Stimulated activated CD4-positive, alpha-beta T cell treated with anti-CD3 and anti-CD28 coated beads, Interleukin-1b, Interleukin-23, amount 100 ng/mL, for 24 hours (primary cell): Measurements from ENCODE around the gene VPS11.

ENCODE experiments used
- DNase-seq, 4 experiments: peaks; one replicate each; pipeline ENCODE4 v3.0.0-alpha.2; 2020; ENCODE audit warnings: low read depth in 4 of 4, low spot score in 1 of 4

Gene VPS11

DNA sequence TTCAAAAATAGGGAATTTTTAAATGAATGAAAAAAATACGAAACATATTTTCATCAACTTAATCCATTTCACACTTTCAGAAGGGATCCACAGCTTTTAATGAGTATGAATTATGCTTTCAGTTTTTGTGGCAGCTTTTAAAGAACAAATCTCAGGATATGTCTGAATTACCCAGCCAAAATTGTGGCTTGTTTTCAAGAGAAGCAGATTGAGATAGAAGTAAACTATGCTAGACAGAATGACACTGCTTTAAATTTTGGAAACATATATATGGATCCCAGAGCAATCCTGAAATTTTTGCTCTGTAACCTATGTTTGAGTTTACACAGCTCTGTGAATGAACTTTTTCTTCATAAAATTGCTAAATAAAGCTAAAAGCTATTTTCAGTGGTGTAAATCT, 51.3 kb downstream of the VPS11 start:
- DNase-seq = no peak

DNA sequence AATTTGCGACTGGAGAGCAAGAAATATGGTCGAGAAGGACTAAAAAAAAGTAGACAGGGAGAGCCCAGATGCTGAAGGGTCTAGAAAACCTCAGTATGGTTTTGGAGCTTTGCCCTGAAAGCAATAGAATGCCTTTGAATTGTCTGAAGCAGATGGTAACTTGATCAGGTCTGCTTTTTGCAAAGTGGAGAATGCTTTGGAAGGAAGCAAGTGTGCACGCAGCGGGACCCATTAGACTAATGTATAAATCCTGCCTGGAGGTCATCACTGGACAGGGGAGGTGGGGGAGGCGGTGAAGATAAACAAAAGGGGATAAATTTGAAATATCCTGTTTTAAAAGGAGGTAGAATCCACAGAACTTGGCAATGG, 53.0 kb downstream of the VPS11 start:
- no peak for DNase-seq

DNA sequence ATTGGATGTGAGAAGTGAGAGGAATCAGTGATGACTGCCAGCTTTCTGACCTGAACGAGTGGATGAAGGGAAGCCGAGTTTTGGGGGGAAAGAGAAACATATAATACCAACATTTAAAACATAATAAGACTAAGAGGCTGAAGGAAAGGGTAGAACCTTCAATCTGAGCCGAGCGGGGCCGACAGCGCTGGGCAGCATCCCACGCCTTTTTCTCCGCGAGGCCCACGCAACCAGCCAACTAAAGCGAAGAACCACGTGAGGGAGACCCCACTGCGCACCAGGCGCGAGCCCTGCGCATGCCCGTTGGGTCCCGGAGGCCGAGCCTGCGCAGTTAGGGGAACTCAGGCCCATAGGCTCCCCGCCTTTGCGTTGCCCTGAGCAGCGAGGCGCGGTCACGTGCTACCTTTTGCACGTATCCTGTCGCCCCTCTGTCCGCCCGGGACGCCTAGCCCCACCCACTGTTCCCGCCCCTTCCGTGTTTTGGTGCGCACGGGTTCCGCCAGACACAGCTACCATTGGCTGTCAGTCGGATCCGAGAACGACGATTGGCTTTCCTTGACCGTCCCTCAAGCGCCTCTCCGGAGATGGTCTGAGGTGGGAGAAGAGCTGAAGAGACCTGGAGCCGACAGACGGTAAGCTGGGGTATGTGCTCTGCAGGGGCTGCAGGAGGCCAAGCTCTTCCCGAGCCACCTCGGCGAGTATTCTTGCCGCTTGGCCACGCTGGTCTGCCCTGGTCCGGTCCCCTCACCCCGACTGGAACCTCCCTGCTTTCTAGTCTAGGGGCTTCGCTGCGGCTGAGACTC, 53.6 kb downstream of the VPS11 start, which contains the start of gene HINFP:
HINFP (plus strand) TSS at position 573 of the 803 bp plus-strand sequence. CDS start 5,365 bp downstream, outside the sequence.
- DNase-seq = peak; percentile 98 to 100 (median 100)

DNA sequence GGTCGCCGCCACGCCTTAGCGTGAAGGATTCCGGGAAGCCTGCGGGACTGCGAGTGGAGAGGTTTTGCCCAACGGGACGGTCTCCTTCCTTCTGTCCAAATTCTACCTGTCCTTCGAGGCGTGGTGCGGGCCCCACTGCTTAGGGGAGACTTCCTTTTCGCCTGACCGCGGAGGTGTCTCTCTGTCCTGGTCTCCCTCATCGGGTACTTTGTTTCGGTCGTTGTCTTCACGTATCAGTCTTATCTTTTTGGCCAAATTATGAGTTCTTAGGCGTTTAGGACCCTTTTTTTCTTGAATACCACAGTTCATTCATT, 54.1 kb downstream of the VPS11 start:
- peak in 2 of 4 experiments; percentile 33 to 37 for DNase-seq

DNA sequence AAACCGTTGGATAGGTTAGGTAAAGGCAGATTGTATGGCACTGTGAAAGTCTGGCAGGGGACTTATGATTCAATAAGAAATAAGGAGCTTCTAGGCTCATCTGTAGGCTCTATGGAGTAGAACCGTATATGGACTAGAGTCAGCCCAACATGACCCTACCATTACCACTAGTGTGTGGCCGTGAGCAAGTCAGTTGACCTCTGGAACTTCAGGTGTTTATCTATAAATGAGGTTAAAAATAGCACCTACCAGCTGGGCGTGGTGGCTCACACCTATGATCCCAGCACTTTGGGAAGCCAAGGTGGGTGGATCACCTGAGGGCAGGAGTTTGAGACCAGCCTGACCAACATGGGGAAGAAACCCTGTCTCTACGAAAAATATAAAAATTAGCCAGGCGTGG, 58.2 kb downstream of the VPS11 start:
- no peak for DNase-seq

DNA sequence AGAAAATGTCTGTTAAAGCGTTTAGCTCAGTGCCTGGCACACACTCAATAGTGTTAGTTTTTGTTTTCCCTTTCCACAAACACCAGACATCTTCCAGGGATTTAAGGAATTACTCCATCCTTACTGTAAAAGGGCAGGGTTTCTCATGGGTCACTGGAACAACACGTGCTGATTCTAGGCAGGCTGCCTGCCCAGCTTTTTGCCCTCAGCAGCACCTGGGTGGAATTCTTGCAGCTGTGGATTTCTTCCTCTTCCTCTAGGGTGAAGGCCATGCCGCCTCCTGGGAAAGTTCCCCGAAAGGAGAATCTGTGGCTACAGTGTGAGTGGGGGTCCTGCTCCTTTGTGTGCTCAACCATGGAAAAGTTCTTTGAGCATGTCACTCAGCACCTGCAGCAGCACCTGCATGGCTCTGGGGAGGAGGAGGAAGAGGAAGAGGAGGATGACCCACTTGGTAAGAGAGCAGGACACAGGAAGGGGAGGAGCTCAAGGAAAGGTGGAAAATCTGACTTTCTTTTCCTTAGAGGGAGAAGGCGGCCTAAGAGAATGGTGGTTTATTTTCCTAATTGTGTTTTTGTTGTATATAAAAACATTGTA, 59.2 kb downstream of the VPS11 start:
- no peak for DNase-seq

DNA sequence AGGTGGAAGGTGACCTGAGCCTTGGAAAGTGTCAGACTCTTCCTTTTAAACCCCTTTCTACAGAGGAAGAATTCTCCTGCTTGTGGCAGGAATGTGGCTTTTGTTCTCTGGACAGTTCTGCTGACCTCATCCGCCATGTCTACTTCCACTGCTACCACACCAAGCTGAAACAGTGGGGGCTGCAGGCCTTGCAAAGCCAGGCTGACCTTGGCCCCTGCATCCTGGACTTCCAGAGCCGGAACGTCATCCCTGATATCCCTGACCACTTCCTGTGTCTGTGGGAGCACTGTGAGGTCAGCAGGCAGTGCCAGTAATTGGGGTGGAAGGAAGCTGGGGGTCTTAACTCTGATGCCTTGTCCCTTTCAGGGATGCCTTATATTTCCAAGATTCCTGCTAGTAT, 63.0 kb downstream of the VPS11 start:
- DNase-seq = no peak
